Loucy (cell line): ENCODE results near the gene ATRIP.

Experiments used
- H2AFZ ChIP-seq: fragments of 200-600 bp; sonication (generic); 2 replicates; pipeline ENCODE4 v1.6.0; 2016; ENCODE audit warnings: antibody characterized with exemption, mild to moderate bottlenecking, low read length, moderate library complexity
- H3F3A ChIP-seq: fragments of 200-600 bp; 2 replicates; pipeline ENCODE4 v1.6.0; 2016; ENCODE audit warnings: antibody characterized with exemption, low read depth, mild to moderate bottlenecking
- H3K27me3 ChIP-seq: fragments of 200-600 bp; sonication (generic); 2 replicates; pipeline ENCODE4 v1.6.1; 2014; ENCODE audit warnings: low read length, mild to moderate bottlenecking; ENCODE audit not compliant: insufficient read depth, poor library complexity, severe bottlenecking
- H3K36me3 ChIP-seq: fragments of 200-600 bp; sonication (generic); 2 replicates; pipeline ENCODE4 v1.6.1; 2016; ENCODE audit warnings: low read length; ENCODE audit not compliant: insufficient read depth
- H3K4me1 ChIP-seq: fragments of 200-600 bp; sonication (generic); 2 replicates; pipeline ENCODE4 v1.5.1; 2014; ENCODE audit warnings: low read length, mild to moderate bottlenecking; ENCODE audit not compliant: insufficient read depth, poor library complexity, severe bottlenecking
- H3K4me2 ChIP-seq: fragments of 200-600 bp; sonication (generic); 2 replicates; pipeline ENCODE4 v1.6.0; 2014; ENCODE audit warnings: antibody characterized with exemption, low read length, low read depth, mild to moderate bottlenecking; ENCODE audit not compliant: poor library complexity, severe bottlenecking
- H3K4me3 ChIP-seq: fragments of 200-600 bp; sonication (generic); 2 replicates; pipeline ENCODE4 v1.5.1; 2014; ENCODE audit warnings: low read length, mild to moderate bottlenecking, mixed read lengths; ENCODE audit not compliant: poor library complexity, severe bottlenecking
- H3K79me2 ChIP-seq: fragments of 200-600 bp; sonication (generic); 2 replicates; pipeline ENCODE4 v1.6.1; 2014; ENCODE audit warnings: low read length; ENCODE audit not compliant: insufficient read depth
- H3K9ac ChIP-seq: fragments of 200-600 bp; sonication (generic); 2 replicates; pipeline ENCODE4 v1.6.0; 2014; ENCODE audit warnings: mild to moderate bottlenecking, low read depth, low read length, moderate library complexity; ENCODE audit not compliant: poor library complexity, severe bottlenecking
- H3K9me2 ChIP-seq: fragments of 200-600 bp; sonication (generic); replicated peaks from 2 replicates; pipeline ENCODE4 v1.6.1; 2016; ENCODE audit warnings: low read depth, low read length, mixed read lengths
- H3K9me3 ChIP-seq: fragments of 200-600 bp; sonication (generic); 2 replicates; pipeline ENCODE4 v1.6.1; 2014; ENCODE audit warnings: mild to moderate bottlenecking, antibody characterized with exemption, low read length, low read depth; ENCODE audit not compliant: insufficient read depth
- H4K20me1 ChIP-seq: fragments of 200-600 bp; sonication (generic); 2 replicates; pipeline ENCODE4 v1.6.0; 2014; ENCODE audit warnings: antibody characterized with exemption, low read length, mild to moderate bottlenecking; ENCODE audit not compliant: insufficient read depth, poor library complexity, severe bottlenecking
- CTCF ChIP-seq: fragments of 200-600 bp; sonication (generic); conservative IDR thresholded peaks from 2 replicates; pipeline ENCODE4 v1.5.1; 2014; ENCODE audit warnings: mild to moderate bottlenecking, antibody characterized with exemption, low read length
- EZH2phosphoT487 ChIP-seq: fragments of 200-600 bp; IDR thresholded peaks from 2 replicates; pipeline ENCODE4 v1.6.1; 2018; ENCODE audit warnings: antibody characterized with exemption, mild to moderate bottlenecking, moderate library complexity, borderline replicate concordance

ATRIP gene

DNA sequence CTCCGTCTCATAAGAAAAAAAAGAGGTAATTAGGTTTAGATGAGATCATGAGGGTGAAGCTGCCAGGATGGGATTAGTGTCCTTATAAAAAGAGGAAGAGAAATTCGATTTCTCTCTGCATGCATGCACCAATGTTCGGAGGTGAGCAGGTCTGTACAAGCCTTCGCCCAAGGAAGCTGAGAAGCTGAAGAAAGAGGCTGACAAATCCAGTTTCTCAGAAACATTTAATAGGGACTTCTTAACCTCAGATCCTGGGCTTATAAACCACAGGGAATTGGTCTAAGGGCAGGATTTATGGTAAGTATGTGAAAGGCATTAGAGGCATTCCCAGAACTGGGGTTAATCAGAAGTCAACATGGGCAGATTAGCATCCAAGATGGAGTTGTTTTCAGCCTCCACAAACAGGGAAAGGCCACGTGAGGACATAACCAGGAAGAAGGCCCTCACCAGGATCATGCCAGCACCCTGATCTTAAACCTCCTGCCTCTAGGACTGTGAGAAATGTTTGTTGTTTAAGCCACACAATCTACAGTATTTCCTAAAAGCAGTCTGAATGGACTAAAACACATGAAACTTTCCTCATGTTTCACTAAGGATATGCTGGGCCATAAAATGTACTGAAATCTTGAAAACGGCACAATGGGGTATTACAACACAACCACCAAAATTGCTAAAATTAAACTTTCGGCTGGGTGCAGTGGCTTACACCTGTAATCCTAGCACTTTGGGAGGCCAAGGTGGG, 46.1 kb downstream of the ATRIP start:
- H3K9me2 ChIP-seq = no peaks in the 10 kb centered on the region
- TF ChIP-seq CTCF = no peak
- no peak for TF ChIP-seq EZH2phosphoT487
- H3K4me3 ChIP-seq = no peak overlapping the region
- H3K9ac ChIP-seq = no peak overlapping the region
- no peaks in the 10 kb centered on the region for H3K79me2 ChIP-seq
- no peaks in the 10 kb centered on the region for H3F3A ChIP-seq
- no peaks in the 10 kb centered on the region for H3K4me1 ChIP-seq
- no peaks in the 10 kb centered on the region for H4K20me1 ChIP-seq
- H3K27me3 ChIP-seq = no peaks in the 10 kb centered on the region
- no peaks in the 10 kb centered on the region for H3K9me3 ChIP-seq
- no peak overlapping the region for H3K4me2 ChIP-seq
- no peaks in the 10 kb centered on the region for H3K36me3 ChIP-seq
- no peak overlapping the region for H2AFZ ChIP-seq

DNA sequence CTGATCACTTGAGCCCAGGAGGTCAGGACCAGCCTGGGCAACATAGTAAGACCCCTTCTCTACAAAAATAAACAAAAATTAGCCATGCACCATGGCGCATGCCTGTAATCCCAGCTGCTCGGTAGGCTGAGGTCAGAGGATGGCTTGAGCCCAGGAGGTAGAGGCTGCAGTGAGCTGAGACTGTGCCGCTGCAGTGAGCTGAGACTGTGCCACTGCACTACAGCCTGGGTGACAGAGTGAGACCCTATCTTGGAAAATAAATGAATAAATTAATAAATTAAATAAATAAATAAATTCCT, 46.6 kb downstream of the ATRIP start:
- Histone ChIP-seq H3K4me3 (no peak overlapping the region), H3K79me2 (no peaks in the 10 kb centered on the region), H3K4me1 (no peaks in the 10 kb centered on the region), H3K9me3 (no peaks in the 10 kb centered on the region), H3K9me2 (no peaks in the 10 kb centered on the region), H3F3A (no peaks in the 10 kb centered on the region), H2AFZ (no peak overlapping the region), H3K36me3 (no peaks in the 10 kb centered on the region), H3K9ac (no peak overlapping the region), H4K20me1 (no peaks in the 10 kb centered on the region), H3K4me2 (no peak overlapping the region), H3K27me3 (no peaks in the 10 kb centered on the region)
- TF ChIP-seq CTCF (no peak), EZH2phosphoT487 (no peak)

DNA sequence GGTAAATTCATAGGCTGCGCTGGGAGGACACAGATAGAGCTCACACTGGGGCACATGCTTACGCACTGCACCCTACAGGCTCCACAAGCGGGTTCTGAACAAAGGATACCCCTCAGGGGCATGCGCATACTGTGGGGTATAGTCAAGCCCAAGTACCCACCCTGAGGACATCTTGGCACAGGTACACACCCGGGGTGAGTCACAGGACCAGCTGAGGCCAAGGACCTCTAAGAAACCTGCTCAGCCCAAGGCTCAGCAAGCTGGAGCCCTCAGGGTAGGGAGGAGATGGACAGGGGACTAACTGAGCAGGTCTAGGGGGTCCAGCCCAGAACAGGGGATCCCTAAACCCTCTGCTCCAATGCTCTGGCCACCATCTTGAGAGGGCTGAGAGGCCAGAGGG, 54.1 kb downstream of the ATRIP start:
- Histone ChIP-seq H4K20me1 (no peaks in the 10 kb centered on the region), H3K9me2 (no peaks in the 10 kb centered on the region), H3K9ac (no peak overlapping the region), H3K79me2 (no peaks in the 10 kb centered on the region), H3K4me2 (no peak overlapping the region), H3K4me1 (no peaks in the 10 kb centered on the region), H3K27me3 (no peaks in the 10 kb centered on the region), H3K9me3 (no peaks in the 10 kb centered on the region), H3K36me3 (no peaks in the 10 kb centered on the region), H3F3A (no peaks in the 10 kb centered on the region), H2AFZ (no peak overlapping the region), H3K4me3 (no peak overlapping the region)
- TF ChIP-seq CTCF (no peak), EZH2phosphoT487 (no peak)
